ENCODE results near the gene FSD2.
A peak's percentile ranks its signal among the peaks of the same experiment; 100 is the strongest.
"Not testable (repeated sequence)": the region's sequence is repeated elsewhere in the genome, so short reads cannot be mapped to it uniquely, and the experiment has no call there.

The FSD2 gene

DNA sequence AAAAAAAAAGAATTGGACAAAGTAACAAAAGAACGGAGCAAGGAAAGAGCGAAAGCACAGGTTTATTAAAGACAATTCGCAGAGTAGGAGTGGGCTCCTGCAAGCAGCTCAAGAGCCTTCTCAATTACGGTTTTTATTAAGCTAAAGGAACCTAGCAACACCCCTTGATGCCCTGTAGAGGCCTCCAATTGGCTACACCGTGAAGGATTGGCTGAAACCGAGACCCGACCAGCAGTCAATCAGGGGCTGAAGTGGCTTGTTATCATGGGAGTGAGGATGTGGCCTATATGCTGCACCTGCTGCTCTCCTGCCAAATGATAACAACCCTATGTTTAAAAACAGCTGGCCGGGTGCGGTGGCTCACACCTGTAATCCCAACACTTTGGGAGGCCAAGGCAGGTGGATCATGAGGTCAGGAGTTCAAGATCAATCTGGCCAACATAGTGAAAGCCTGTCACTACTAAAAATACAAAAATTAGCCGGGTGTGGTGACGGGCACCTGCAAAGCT lies 75.8 kb downstream of the FSD2 start:
- no peak for DNase-seq

DNA sequence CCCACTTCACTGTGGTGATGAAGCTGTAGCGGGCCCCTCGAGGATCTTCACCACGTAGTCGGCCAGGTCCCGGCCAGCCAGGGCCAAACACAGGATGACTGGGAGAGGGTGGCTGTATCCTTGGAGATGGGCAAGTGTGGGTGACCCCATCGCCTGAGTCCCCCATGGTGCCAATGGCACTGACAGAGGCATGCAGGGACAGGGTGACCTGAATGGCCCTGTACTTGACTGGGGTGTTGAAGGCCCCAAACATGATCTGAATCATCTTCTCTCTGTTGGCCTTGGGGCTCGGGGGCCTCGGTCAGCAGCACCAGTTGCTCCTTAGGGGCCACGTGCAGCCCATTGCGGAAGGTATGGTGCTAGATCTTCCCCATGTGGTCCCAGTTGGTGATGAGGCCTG lies 79.1 kb downstream of the FSD2 start:
- DNase-seq, result no peak

DNA sequence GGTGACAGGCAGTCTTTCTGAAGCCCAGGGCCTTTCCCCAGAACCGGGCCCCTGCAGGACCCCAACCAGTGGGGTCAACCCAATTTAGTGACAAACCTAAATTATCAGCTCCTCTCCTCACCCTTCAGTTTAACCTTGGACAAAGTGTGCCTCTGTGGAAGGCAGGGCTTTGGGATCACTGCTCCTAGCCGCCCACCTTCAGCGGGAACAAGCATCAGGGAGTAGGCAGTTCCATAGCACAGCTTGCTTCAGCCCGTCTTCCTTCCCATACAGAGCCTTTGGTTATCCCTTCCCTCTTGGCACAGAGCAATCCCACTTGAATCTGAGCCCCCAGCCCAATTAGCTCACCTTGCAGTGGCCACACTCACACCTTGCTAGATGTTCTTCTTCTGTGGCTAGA lies 90.9 kb downstream of the FSD2 start:
- no peak for DNase-seq

GRCh38 chr15:82714016-82714415 lies 91.9 kb downstream of the FSD2 start:
- DNase-seq, result no peak

DNA sequence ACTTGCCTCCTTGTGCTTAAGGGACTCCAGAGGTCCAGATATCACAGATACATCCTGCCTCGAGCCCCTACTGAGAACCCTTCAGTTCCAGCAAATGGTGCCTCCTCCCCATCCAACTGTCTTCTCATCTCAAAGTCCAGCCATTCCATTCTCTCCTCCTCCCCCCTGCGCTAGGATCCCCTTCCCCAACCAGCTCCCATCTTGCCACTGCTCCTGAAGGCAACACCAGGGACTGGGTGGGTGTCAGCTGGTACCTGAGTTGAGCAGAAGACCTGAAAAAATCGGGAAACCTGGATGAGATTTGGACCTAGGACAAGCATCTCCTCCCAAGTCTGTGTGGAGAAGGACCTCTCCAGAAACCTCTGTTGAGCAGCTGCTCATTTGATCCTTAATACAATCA lies 93.8 kb downstream of the FSD2 start:
- DNase-seq, result no peak

GRCh38 chr15:82710926-82711490 lies 94.9 kb downstream of the FSD2 start:
- no peak for DNase-seq

GRCh38 chr15:82710208-82710555 lies 95.7 kb downstream of the FSD2 start:
- DNase-seq, result no peak

- peak; percentile 86 to 88 for DNase-seq
Measured at GRCh38 chr15:82709421-82710207, 96.3 kb downstream of the FSD2 start, which contains the start of gene AP3B2. Gene AP3B2 (minus strand): TSS chr15:82709875. CDS start chr15:82709706, 169 bp downstream.

GRCh38 chr15:82709081-82709420 lies 96.8 kb downstream of the FSD2 start:
- no peak for DNase-seq

DNA sequence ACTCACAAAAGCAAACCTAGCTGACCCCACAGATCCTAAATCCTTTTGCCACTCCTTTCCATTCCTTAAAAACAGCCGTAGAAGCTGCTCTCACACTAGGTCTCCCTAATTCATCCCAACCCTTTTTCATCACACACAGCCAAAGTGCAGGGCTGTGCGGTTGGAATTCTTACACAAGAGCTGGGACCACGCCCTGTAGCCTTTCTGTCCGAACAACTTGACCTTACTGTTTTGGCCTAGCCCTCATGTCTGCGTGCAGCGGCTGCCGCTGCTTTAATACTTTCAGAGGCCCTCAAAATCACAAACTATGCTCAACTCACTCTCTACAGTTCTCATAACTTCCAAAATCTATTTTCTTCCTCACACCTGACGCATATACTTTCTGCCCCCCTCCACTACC lies 100.0 kb downstream of the FSD2 start:
- DNase-seq, result not testable (repeated sequence)
